Measurements from ENCODE around the gene OCSTAMP. TPM values are rescaled to one million over a fixed set of nuclear protein-coding genes. Genes with fewer than 3 reads are reported as not detected.

Gene OCSTAMP
- total and polyA plus RNA-seq, 10 donors: not detected

DNA sequence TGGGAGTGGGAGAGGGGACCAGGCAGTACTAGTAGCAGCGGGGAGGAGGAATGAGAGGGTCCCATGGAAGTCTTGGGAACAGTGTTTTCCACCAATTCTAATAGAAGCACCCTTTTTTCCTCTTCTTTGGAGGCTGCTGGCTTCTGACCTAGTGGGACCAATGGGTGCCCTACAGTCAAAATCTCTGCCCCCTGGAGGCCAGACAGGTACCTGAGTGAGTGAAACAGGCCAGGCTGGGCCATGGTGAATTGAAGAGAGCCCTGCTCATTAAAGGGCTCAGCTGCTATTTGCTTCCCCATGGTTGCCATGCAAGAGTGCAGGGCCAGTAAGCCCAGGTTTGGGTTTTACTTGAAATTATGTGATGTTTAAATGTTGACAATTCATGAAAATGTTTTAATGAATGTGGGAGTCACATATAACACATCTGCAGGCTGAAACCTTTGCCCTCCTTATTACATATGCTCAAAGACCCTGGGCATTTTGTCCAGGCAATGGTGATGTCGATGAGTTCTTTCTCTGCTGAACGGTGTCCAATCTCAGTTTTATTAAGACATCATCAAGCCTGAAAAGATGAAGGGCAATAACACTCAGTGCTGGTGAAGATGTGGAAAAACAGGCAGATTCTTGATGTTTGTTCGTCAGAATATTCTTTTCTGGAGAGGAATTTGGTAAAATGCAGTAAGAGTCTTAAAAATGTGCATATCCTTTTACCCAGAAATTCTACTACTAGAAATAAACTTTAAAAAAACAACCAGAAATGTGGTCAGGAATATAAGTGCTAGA is 42.3 kb upstream of the OCSTAMP start:
- Histone ChIP-seq H3K36me3 (no peaks in the 10 kb centered on the region), H3K27ac (no peak overlapping the region)
- intact Hi-C loops (cut with DNase I; ENCODE audit: low total_unique reads): no loop called here

GRCh38 chr20:46590443-46590842 is 40.0 kb upstream of the OCSTAMP start:
- 22 to 40% (median 28%) methylated on average over 1 of the region's 1 CpG for WGBS, 5 donors
- TF ChIP-seq POLR2AphosphoS5 (IDR thresholded peaks at IDR 0.05) (no peak), CTCF (IDR thresholded peaks at IDR 0.05 in 8 of 11, conservative IDR thresholded peaks at IDR 0.05 in 3 of 11) (no peak), POLR2A (IDR thresholded peaks at IDR 0.05) (no peak)
- H3K4me3 ChIP-seq: no peak overlapping the region
- H3K9me3 ChIP-seq: peaks cover 0 to 5% (median 0%) of the 10 kb centered on the region in 8 donors
- no peak for DNase-seq
- no peak overlapping the region for H3K27ac ChIP-seq
- H3K27me3 ChIP-seq (replicated peaks in 1 of 7): peaks cover 0 to 13% (median 0%) of the 10 kb centered on the region in 7 donors
- intact Hi-C loops (cut with DNase I; ENCODE audit: low total_unique reads): no loop called here
- no peaks in the 10 kb centered on the region for H3K36me3 ChIP-seq
- peaks cover 0 to 13% (median 5%) of the 10 kb centered on the region in 6 donors for H3K4me1 ChIP-seq

More for the DNA sequence above, 42.3 kb upstream of the OCSTAMP start:
- Histone ChIP-seq H3K27me3 (replicated peaks in 1 of 7) (peaks cover 0 to 18% (median 0%) of the 10 kb centered on the region in 7 donors), H3K4me1 (peaks cover 0 to 13% (median 5%) of the 10 kb centered on the region in 6 donors), H3K4me3 (no peak overlapping the region), H3K9me3 (peaks cover 0 to 5% (median 0%) of the 10 kb centered on the region in 8 donors)
- WGBS, 5 donors: 90 to 93% (median 90%) methylated on average over 4 of the region's 4 CpGs
- TF ChIP-seq POLR2A (IDR thresholded peaks at IDR 0.05) (no peak), CTCF (IDR thresholded peaks at IDR 0.05 in 8 of 11, conservative IDR thresholded peaks at IDR 0.05 in 3 of 11) (no peak), POLR2AphosphoS5 (IDR thresholded peaks at IDR 0.05) (no peak)
- DNase-seq: no peak

DNA sequence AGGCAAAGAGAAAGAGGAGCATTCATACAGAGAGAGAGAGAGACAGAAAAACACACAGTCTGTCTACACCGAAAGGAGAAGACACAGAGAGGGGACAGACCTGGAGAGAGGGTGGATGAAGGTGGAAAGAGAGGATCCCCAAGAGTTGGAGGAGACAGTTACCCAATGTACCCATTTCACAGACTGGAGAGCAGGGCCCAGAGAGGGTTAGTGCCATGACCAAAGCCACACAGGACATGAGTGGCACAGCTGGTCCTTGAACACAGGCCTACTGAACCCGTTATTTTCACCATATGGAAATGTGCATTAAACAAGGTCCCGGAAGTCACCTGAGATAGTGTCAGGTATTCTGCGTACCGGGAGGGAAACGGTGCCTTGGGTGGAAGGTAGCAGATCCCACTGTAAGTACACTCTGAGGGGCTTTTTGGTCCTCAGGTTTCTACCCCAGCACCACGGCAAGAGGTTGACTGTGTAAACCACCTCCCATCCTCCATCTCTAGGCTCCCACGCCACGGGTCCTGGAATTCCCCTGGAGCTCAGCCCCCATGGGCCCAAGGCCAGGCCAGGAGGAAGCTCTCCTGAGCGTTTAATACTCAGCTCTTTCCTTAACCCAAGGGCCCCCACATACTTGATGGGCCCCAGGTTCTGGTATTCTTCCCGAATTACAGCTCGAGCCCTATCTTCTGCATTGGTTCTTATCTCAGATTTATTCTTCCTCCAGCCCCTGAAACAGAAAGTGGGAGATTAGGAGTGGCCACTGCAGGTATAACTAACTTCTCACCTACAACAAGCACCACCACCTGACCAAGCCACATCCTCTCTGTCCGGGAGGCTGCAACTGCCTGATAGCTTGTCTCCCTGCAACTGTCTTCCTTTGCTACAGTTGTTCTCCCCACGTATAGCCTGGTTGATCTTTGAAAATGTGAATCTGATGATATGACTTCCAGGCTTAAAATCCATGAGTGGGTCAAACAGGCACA is 38.4 kb upstream of the OCSTAMP start:
- WGBS, 5 donors: 50 to 58% (median 51%) methylated on average over 14 of the region's 14 CpGs
- no peak for DNase-seq
- intact Hi-C loops (cut with DNase I; ENCODE audit: low total_unique reads): no loop called here

More for the DNA sequence above, 38.4 kb upstream of the OCSTAMP start:
- Histone ChIP-seq H3K9me3 (peaks cover 0 to 5% (median 0%) of the 10 kb centered on the region in 8 donors), H3K4me1 (peaks cover 0 to 13% (median 5%) of the 10 kb centered on the region in 6 donors), H3K4me3 (no peak overlapping the region), H3K36me3 (no peaks in the 10 kb centered on the region), H3K27ac (no peak overlapping the region), H3K27me3 (replicated peaks in 1 of 7) (peaks cover 0 to 10% (median 0%) of the 10 kb centered on the region in 7 donors)
- TF ChIP-seq CTCF (IDR thresholded peaks at IDR 0.05 in 8 of 11, conservative IDR thresholded peaks at IDR 0.05 in 3 of 11): no peak
- no peak for TF ChIP-seq POLR2A (IDR thresholded peaks at IDR 0.05)
- TF ChIP-seq POLR2AphosphoS5 (IDR thresholded peaks at IDR 0.05): no peak
